Adrenal gland (tissue), 5 donors: ENCODE measurements around the gene CARTPT.

Source experiments
- POLR2A ChIP-seq, 2 donors: fragments of 450-650 bp; IDR thresholded peaks; one replicate each; pipeline ENCODE4 v1.6.1; 2017; ENCODE audit warnings: antibody characterized with exemption in 2 of 2, mild to moderate bottlenecking in 2 of 2, moderate library complexity in 1 of 2
- TF ChIP-seq, protein P1 (sequence below), 6 experiments: fragments of 450-650 bp in 4 of 6; fragments of 200-600 bp in 2 of 6; sonication (generic) in 1 of 6; IDR thresholded peaks; 1 replicate in 5 of 6; 2 replicates in 1 of 6; pipeline versions ENCODE4 v1.5.1 to v1.8.0; 2016 to 2021; ENCODE audit warnings: antibody characterized with exemption in 6 of 6, mild to moderate bottlenecking in 2 of 6, moderate library complexity in 1 of 6
- donor health status: DM: no; HTN: no; CAD: no.

DNA sequence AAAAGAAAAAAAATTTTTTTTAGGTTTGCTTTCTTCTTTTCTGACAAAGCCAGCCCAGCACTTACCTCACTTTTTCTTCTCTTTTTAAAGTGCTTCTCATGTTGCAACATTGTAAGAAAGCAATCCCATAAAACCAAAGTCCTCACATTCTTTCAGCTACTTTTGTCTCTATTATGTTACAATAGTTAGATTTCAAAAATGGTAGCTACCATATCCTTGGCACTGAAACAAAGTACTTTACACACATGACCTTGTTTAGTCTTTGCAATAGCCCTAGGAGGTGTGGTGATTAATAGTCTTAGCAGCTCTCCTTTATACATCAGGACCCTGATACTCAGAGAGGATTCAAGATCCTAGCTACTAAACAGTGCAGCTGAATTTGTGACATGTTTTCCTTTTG is 23.5 kb upstream of the CARTPT start:
- TF ChIP-seq, protein P1, sequence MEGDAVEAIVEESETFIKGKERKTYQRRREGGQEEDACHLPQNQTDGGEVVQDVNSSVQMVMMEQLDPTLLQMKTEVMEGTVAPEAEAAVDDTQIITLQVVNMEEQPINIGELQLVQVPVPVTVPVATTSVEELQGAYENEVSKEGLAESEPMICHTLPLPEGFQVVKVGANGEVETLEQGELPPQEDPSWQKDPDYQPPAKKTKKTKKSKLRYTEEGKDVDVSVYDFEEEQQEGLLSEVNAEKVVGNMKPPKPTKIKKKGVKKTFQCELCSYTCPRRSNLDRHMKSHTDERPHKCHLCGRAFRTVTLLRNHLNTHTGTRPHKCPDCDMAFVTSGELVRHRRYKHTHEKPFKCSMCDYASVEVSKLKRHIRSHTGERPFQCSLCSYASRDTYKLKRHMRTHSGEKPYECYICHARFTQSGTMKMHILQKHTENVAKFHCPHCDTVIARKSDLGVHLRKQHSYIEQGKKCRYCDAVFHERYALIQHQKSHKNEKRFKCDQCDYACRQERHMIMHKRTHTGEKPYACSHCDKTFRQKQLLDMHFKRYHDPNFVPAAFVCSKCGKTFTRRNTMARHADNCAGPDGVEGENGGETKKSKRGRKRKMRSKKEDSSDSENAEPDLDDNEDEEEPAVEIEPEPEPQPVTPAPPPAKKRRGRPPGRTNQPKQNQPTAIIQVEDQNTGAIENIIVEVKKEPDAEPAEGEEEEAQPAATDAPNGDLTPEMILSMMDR (IDR thresholded peaks at IDR 0.05), result no peak
- TF ChIP-seq POLR2A (IDR thresholded peaks at IDR 0.05), result no peak
